K562 (cell line): ENCODE results near the gene CRB2. TPM values are rescaled to one million over a fixed set of nuclear protein-coding genes. Genes with fewer than 3 reads are reported as not detected.
A peak's percentile ranks its signal among the peaks of the same experiment; 100 is the strongest.
"Not testable (repeated sequence)": the region's sequence is repeated elsewhere in the genome, so short reads cannot be mapped to it uniquely, and the experiment has no call there.

ENCODE experiments used
- ATAC-seq: fragments of 200-7000 bp; cut with Tn5 transposase; 3 replicates; pipeline ENCODE4 v1.9.1; 2020; ENCODE audit warnings: moderate library complexity
- BruUV-seq: library from RNA; stranded (reverse); fragments of 400-500 nt; replicated peaks from 2 replicates; lab custom pipeline; 2021; lab: Mats Ljungman, UMichigan
- CTCF ChIA-PET: fragments of 300-600 bp; formaldehyde crosslinking; extraction: SDS; loops from one replicate; lab custom pipeline; 2021; ENCODE audit warnings: low intra/inter-chr PET ratio; lab: Yijun Ruan, JAX
- POLR2A ChIA-PET: fragments of 300-600, 350-650 bp; sonication (Branson Sonifier 250); formaldehyde crosslinking; extraction: SDS; loops from one replicate; lab custom pipeline; 2021; ENCODE audit warnings: antibody characterized with exemption, inconsistent platforms; lab: Yijun Ruan, JAX
- DNase-seq, 4 experiments: peaks; one replicate each; pipeline versions ENCODE4 v3.0.0 to v3.0.0-alpha.2; 2011 to 2018; ENCODE audit warnings: low spot score in 3 of 4, mixed read lengths in 3 of 4; ENCODE audit errors: extremely low read depth in 1 of 4
- FAIRE-seq: peaks from 2 replicates; lab custom pipeline; 2011; peaks lifted over from hg19 to GRCh38; lab: Jason Lieb, UNC
- H2AFZ ChIP-seq: 2 replicates; pipeline ENCODE4 v1.6.0; 2011; ENCODE audit warnings: low read depth, low read length, control low read depth, inconsistent platforms
- H3K27ac ChIP-seq: fragments of 200-600 bp; 3 replicates; pipeline ENCODE4 v1.8.0; 2011; ENCODE audit warnings: low read depth, mild to moderate bottlenecking, control low read depth, inconsistent platforms, low read length, moderate library complexity, mixed read lengths; ENCODE audit errors: extremely low read depth
- H3K27me3 ChIP-seq, 2 experiments: fragments of 300-600 bp in 1 of 2; 2 replicates in 1 of 2; 3 replicates in 1 of 2; pipeline versions ENCODE4 v1.6.0 to v1.8.0; 2011; ENCODE audit warnings: inconsistent platforms in 2 of 2, low read length in 2 of 2, mild to moderate bottlenecking in 1 of 2, mixed read lengths in 1 of 2, moderate library complexity in 1 of 2; ENCODE audit not compliant: control insufficient read depth in 2 of 2, insufficient read depth in 2 of 2
- H3K36me3 ChIP-seq: fragments of 300-600 bp; 3 replicates; pipeline ENCODE4 v1.8.0; 2011; ENCODE audit warnings: mild to moderate bottlenecking, low read length, inconsistent platforms; ENCODE audit not compliant: control insufficient read depth, insufficient read depth
- H3K4me1 ChIP-seq, 2 experiments: fragments of 200-600 bp in 1 of 2; replicated peaks in 1 of 2; 2 replicates in 1 of 2; 3 replicates in 1 of 2; pipeline versions ENCODE4 v1.5.1 to v1.8.0; 2011; ENCODE audit warnings: inconsistent platforms in 2 of 2, low read length in 2 of 2, mild to moderate bottlenecking in 1 of 2, mixed read lengths in 1 of 2, moderate library complexity in 1 of 2; ENCODE audit not compliant: control insufficient read depth in 2 of 2, insufficient read depth in 2 of 2
- H3K4me2 ChIP-seq: 2 replicates; pipeline ENCODE4 v1.6.1; 2011; ENCODE audit warnings: low read length, control low read depth, inconsistent platforms, mixed read lengths; ENCODE audit not compliant: insufficient read depth
- H3K4me3 ChIP-seq: fragments of 200-600 bp; sonication (generic), shearing (Covaris generic); 2 replicates; pipeline ENCODE4 v1.5.1; 2016; ENCODE audit warnings: control low read depth, inconsistent platforms
- H3K79me2 ChIP-seq: fragments of 200-600 bp; 3 replicates; pipeline ENCODE4 v1.8.0; 2011; ENCODE audit warnings: low read length, inconsistent platforms; ENCODE audit not compliant: control insufficient read depth, insufficient read depth
- H3K9ac ChIP-seq, 2 experiments: 2 replicates each; pipeline versions ENCODE4 v1.6.0 to v1.6.1; 2011; ENCODE audit warnings: low read depth in 2 of 2, low read length in 2 of 2, control low read depth in 1 of 2, inconsistent platforms in 1 of 2, mild to moderate bottlenecking in 1 of 2, mixed read lengths in 1 of 2; ENCODE audit not compliant: insufficient read depth in 1 of 2
- H3K9me1 ChIP-seq: one replicate; pipeline ENCODE4 v1.6.0; 2011; ENCODE audit warnings: inconsistent platforms, mild to moderate bottlenecking, low read length, moderate library complexity; ENCODE audit not compliant: control insufficient read depth, insufficient read depth
- H3K9me3 ChIP-seq: replicated peaks from 2 replicates; pipeline ENCODE4 v1.5.1; 2011; ENCODE audit warnings: low read depth, low read length, inconsistent platforms; ENCODE audit not compliant: control insufficient read depth, insufficient read depth
- H4K20me1 ChIP-seq: replicated peaks from 2 replicates; pipeline ENCODE4 v1.6.1; 2011; ENCODE audit warnings: low read length, inconsistent platforms, mixed read lengths; ENCODE audit not compliant: control insufficient read depth, insufficient read depth
- BCOR ChIP-seq: fragments of 450-650 bp; IDR thresholded peaks from 2 replicates; pipeline ENCODE4 v1.6.1; 2016
- BRD9 ChIP-seq: fragments of 450-650 bp; IDR thresholded peaks from 2 replicates; pipeline ENCODE4 v1.6.1; 2018; ENCODE audit warnings: low read depth; ENCODE audit not compliant: partially characterized antibody
- C11orf30 ChIP-seq: fragments of 450-650 bp; IDR thresholded peaks from 2 replicates; pipeline ENCODE4 v1.6.1; 2016; ENCODE audit warnings: low read depth, mild to moderate bottlenecking
- CHD4 ChIP-seq: fragments of 200-600 bp; sonication (generic); IDR thresholded peaks from 3 replicates; pipeline ENCODE4 v1.6.1; 2012; ENCODE audit warnings: low read depth, mild to moderate bottlenecking, mixed read lengths, low read length, inconsistent platforms; ENCODE audit not compliant: insufficient read depth, insufficient replicate concordance, poor library complexity, severe bottlenecking
- DEAF1 ChIP-seq: fragments of 450-650 bp; formaldehyde crosslinking; IDR thresholded peaks from 2 replicates; pipeline ENCODE4 v1.4.0; 2020; ENCODE audit warnings: mild to moderate bottlenecking, moderate library complexity
- KDM1A ChIP-seq, 2 experiments: fragments of 450-650 bp; IDR thresholded peaks; 2 replicates each; pipeline ENCODE4 v1.6.1; 2016; ENCODE audit warnings: mild to moderate bottlenecking in 2 of 2
- MAFG ChIP-seq: fragments of 450-650 bp; conservative IDR thresholded peaks from 2 replicates; pipeline ENCODE4 v1.6.1; 2016; ENCODE audit warnings: missing genetic modification characterization, missing compliant biosample characterization
- NFE2 ChIP-seq: IDR thresholded peaks from 2 replicates; pipeline ENCODE4 v1.6.1; 2014; ENCODE audit warnings: antibody characterized with exemption, low read depth
- ZFP36 ChIP-seq: fragments of 150-350 bp; IDR thresholded peaks from 2 replicates; pipeline ENCODE4 v1.6.1; 2018; ENCODE audit warnings: low read length, low read depth; ENCODE audit not compliant: partially characterized antibody
- ZHX1 ChIP-seq: fragments of 150-350 bp; conservative IDR thresholded peaks from 2 replicates; pipeline ENCODE4 v1.6.1; 2014; ENCODE audit warnings: low read length
- ZNF316 ChIP-seq: fragments of 450-650 bp; IDR thresholded peaks from 2 replicates; pipeline ENCODE4 v1.6.1; 2016
- ZNF347 ChIP-seq: fragments of 450-650 bp; formaldehyde crosslinking; IDR thresholded peaks from 2 replicates; pipeline ENCODE4 v1.4.0; 2020; ENCODE audit warnings: low read depth, mild to moderate bottlenecking, moderate library complexity
- WGBS: fragments of 100-300 bp; shearing (Covaris generic); methylation state at CpG from one replicate; pipeline ENCODE4 v1.1.6; 2016; ENCODE audit warnings: low coverage, mixed read lengths; ENCODE audit not compliant: insufficient coverage; ENCODE audit errors: missing lambda C conversion rate; 5-methylcytosine and 5-hydroxymethylcytosine counted together
- in situ Hi-C: fragments of 300-500 bp; cut with MboI; formaldehyde crosslinking; loops from 4 replicates; pipeline ENCODE4 v1.15.0; 2018; ENCODE audit warnings: inconsistent platforms, mixed read lengths
- intact Hi-C: fragments of 100-400 bp; cut with micrococcal nuclease; formaldehyde crosslinking; loops from 2 replicates; pipeline ENCODE4 v1.14.2; 2022
- polyA plus RNA-seq, 8 experiments: library from polyadenylated mRNA; depleted of rRNA in 4 of 8; stranded (reverse) in 5 of 8; unstranded in 3 of 8; fragments of >200 nt; fragmentation: Nextera tagmentation in 2 of 8; fragmentation: Illumina TruSeq in 1 of 8; extraction: Ambion mirVana in 2 of 8; extraction: Trizol in 1 of 8; gene quantifications; 2 replicates each; pipeline versions ENCODE4 v1.2.1 to v1.2.3, GENCODE V29; 2011 to 2014; ENCODE audit warnings: inconsistent platforms in 1 of 8, missing spikeins in 1 of 8
- total RNA-seq, 7 experiments: library from RNA; depleted of rRNA in 6 of 7; stranded (reverse); fragments of >200 nt in 6 of 7; fragmentation: Illumina TruSeq in 2 of 7; extraction: Trizol in 2 of 7; gene quantifications; 2 replicates each; pipeline versions ENCODE4 v1.2.1 to v1.2.3, GENCODE V29; 2011 to 2021; ENCODE audit warnings: low replicate concordance in 1 of 7

CRB2 gene
- total and polyA plus RNA-seq, 9 of the 15 experiments (the other 6 are each of a cell fraction or from before 2014, with no cell fraction given), result 0.13 to 1.2 (median 0.25) TPM; not detected in 2

- peaks cover 24 to 38% of the 10 kb centered on the region in 2 experiments for H3K4me1 ChIP-seq
- H3K27ac ChIP-seq, H3K4me2 ChIP-seq, FAIRE-seq, BruUV-seq, H2AFZ ChIP-seq, H3K4me3 ChIP-seq, H3K9me1 ChIP-seq, H3K9ac ChIP-seq, H4K20me1 ChIP-seq, H3K36me3 ChIP-seq, intact Hi-C loops, DNase-seq, H3K27me3 ChIP-seq, in situ Hi-C loops, ATAC-seq, CTCF ChIA-PET, H3K79me2 ChIP-seq, H3K9me3 ChIP-seq: not testable (repeated sequence)
- TF ChIP-seq NFE2 (peak; percentile 35; the same call in 1 of the 2 replicates), C11orf30 (peak; percentile 56), MAFG (peak; percentile 37; the same call in 1 of the 2 replicates), KDM1A (IDR thresholded peaks at IDR 0.05) (peak; percentile 73 to 74; a peak in 3 of 4 replicates), ZNF316 (peak; percentile 47; the same call in 1 of the 2 replicates)
- POLR2A ChIA-PET, result interaction anchor here (1.0 to 1.3 kb wide), 2 partner anchors 9 to 12 kb away, joined by 3 to 5 read pairs; no protein-coding TSS in a partner anchor
- 30% methylated on average over 7 of the region's 8 CpGs for WGBS
Observed at GRCh38 chr9:123333058-123333669, 22.8 kb upstream of the CRB2 start.

- peaks cover 31 to 40% of the 10 kb centered on the region in 2 experiments for H3K4me1 ChIP-seq
- H3K4me3 ChIP-seq, result no peak overlapping the region
- H3K36me3 ChIP-seq, result no peaks in the 10 kb centered on the region
- BruUV-seq, result no TSS peak
- no peak overlapping the region for H3K4me2 ChIP-seq
- ChIA-PET POLR2A (interaction anchor here (1.3 to 2.2 kb wide), 2 partner anchors 9 to 14 kb away, joined by 5 to 12 read pairs; no protein-coding TSS in a partner anchor), CTCF (no interaction called here)
- no peak overlapping the region for H2AFZ ChIP-seq
- H3K27ac ChIP-seq, result no peak overlapping the region
- DNase-seq, result no peak
- in situ Hi-C loops, result no loop called here
- H3K9ac ChIP-seq, result no peak overlapping the region
- H3K9me3 ChIP-seq, result no peaks in the 10 kb centered on the region
- 84% methylated on average over 3 of the region's 3 CpGs for WGBS
- H4K20me1 ChIP-seq, result no peaks in the 10 kb centered on the region
- no peaks in the 10 kb centered on the region for H3K79me2 ChIP-seq
- no peak for FAIRE-seq
- no peaks in the 10 kb centered on the region for H3K9me1 ChIP-seq
- intact Hi-C loops, result no loop called here
- no peaks in the 10 kb centered on the region for H3K27me3 ChIP-seq
- no peak for TF ChIP-seq ZHX1
- peak; percentile 78 for TF ChIP-seq BRD9
- 0 out of 2 replicates have a peak, but pooled peaks have one; percentile 29 for TF ChIP-seq BCOR
- no peak for TF ChIP-seq DEAF1 (CRISPR knock-in tag)
- no peak for TF ChIP-seq CHD4
- TF ChIP-seq ZNF347 (CRISPR knock-in tag), result no peak
- TF ChIP-seq ZFP36, result peak; percentile 23
- TF ChIP-seq, all 486 proteins: peak for 3
- ATAC-seq, result no peak
Observed at GRCh38 chr9:123334639-123335038, 21.4 kb upstream of the CRB2 start.
